ENCODE data around the gene CLSTN2.
"Not testable (repeated sequence)": the region's sequence is repeated elsewhere in the genome, so short reads cannot be mapped to it uniquely, and the experiment has no call there.

Gene CLSTN2

GRCh38 chr3:140423146-140423545 lies 488.2 kb downstream of the CLSTN2 start:
- DNase-seq (ENCODE audit: low read depth in 3 of 3): no peak

- DNase-seq (ENCODE audit: low read depth in 3 of 3): not testable (repeated sequence)
Measured at GRCh38 chr3:140423574-140423973, 488.6 kb downstream of the CLSTN2 start.

GRCh38 chr3:140424211-140424610 lies 489.2 kb downstream of the CLSTN2 start:
- no peak for DNase-seq (ENCODE audit: low read depth in 3 of 3)

GRCh38 chr3:140424726-140425125 lies 489.7 kb downstream of the CLSTN2 start:
- DNase-seq (ENCODE audit: low read depth in 3 of 3): no peak

GRCh38 chr3:140427786-140428185 lies 492.8 kb downstream of the CLSTN2 start:
- no peak for DNase-seq (ENCODE audit: low read depth in 3 of 3)

GRCh38 chr3:140428380-140428779 lies 493.4 kb downstream of the CLSTN2 start:
- no peak for DNase-seq (ENCODE audit: low read depth in 3 of 3)

- no peak for DNase-seq (ENCODE audit: low read depth in 3 of 3)
Measured at GRCh38 chr3:140429791-140430190, 494.8 kb downstream of the CLSTN2 start.

GRCh38 chr3:140430494-140430893 lies 495.5 kb downstream of the CLSTN2 start:
- no peak for DNase-seq (ENCODE audit: low read depth in 3 of 3)

GRCh38 chr3:140432229-140432669 lies 497.3 kb downstream of the CLSTN2 start:
- DNase-seq (ENCODE audit: low read depth in 3 of 3): no peak

GRCh38 chr3:140433431-140433830 lies 498.4 kb downstream of the CLSTN2 start:
- DNase-seq (ENCODE audit: low read depth in 3 of 3): no peak

GRCh38 chr3:140434261-140434905 lies 499.4 kb downstream of the CLSTN2 start:
- DNase-seq (ENCODE audit: low read depth in 3 of 3): no peak

- DNase-seq (ENCODE audit: low read depth in 3 of 3): no peak
Measured at GRCh38 chr3:140436421-140436820, 501.4 kb downstream of the CLSTN2 start.

- DNase-seq (ENCODE audit: low read depth in 3 of 3): no peak
Measured at GRCh38 chr3:140438736-140439470, 503.9 kb downstream of the CLSTN2 start.

- no peak for DNase-seq (ENCODE audit: low read depth in 3 of 3)
Measured at GRCh38 chr3:140439527-140439926, 504.5 kb downstream of the CLSTN2 start.

GRCh38 chr3:140440446-140440845 lies 505.5 kb downstream of the CLSTN2 start:
- no peak for DNase-seq (ENCODE audit: low read depth in 3 of 3)

GRCh38 chr3:140441006-140441405 lies 506.0 kb downstream of the CLSTN2 start:
- no peak for DNase-seq (ENCODE audit: low read depth in 3 of 3)

- DNase-seq (ENCODE audit: low read depth in 3 of 3): no peak
Measured at GRCh38 chr3:140442621-140443020, 507.6 kb downstream of the CLSTN2 start.

GRCh38 chr3:140443073-140443472 lies 508.1 kb downstream of the CLSTN2 start:
- no peak for DNase-seq (ENCODE audit: low read depth in 3 of 3)

- no peak for DNase-seq (ENCODE audit: low read depth in 3 of 3)
Measured at GRCh38 chr3:140443806-140444205, 508.8 kb downstream of the CLSTN2 start.

- DNase-seq (ENCODE audit: low read depth in 3 of 3): no peak
Measured at GRCh38 chr3:140446734-140447133, 511.7 kb downstream of the CLSTN2 start.

- DNase-seq (ENCODE audit: low read depth in 3 of 3): no peak
Measured at GRCh38 chr3:140447136-140447535, 512.2 kb downstream of the CLSTN2 start.

GRCh38 chr3:140448001-140448400 lies 513.0 kb downstream of the CLSTN2 start:
- DNase-seq (ENCODE audit: low read depth in 3 of 3): no peak

All from stimulated activated CD4-positive, alpha-beta T cell treated with anti-CD3 and anti-CD28 coated beads, TNF-alpha, amount 100 ng/mL, for 48 hours (primary cell).